Peyer's patch (tissue), 4 donors: ENCODE results near the gene ANKRD11.

Experiments
- CTCF ChIP-seq, 6 experiments: fragments of 450-650 bp in 4 of 6; fragments of 200-600 bp in 2 of 6; sonication (generic) in 1 of 6; IDR thresholded peaks; one replicate each; pipeline ENCODE4 v1.5.1; 2017 to 2019; ENCODE audit warnings: antibody characterized with exemption in 6 of 6, mild to moderate bottlenecking in 3 of 6, moderate library complexity in 1 of 6
- POLR2A ChIP-seq, 2 donors: fragments of 450-650 bp; IDR thresholded peaks; one replicate each; pipeline ENCODE4 v1.5.1; 2017; ENCODE audit warnings: antibody characterized with exemption in 2 of 2, mild to moderate bottlenecking in 2 of 2, moderate library complexity in 2 of 2

GRCh38 chr16:89334461-89334860 is 155.9 kb downstream of the ANKRD11 start:
- TF ChIP-seq CTCF (IDR thresholded peaks at IDR 0.05): no peak
- no peak for TF ChIP-seq POLR2A (IDR thresholded peaks at IDR 0.05)
